CD8-positive, alpha-beta memory T cell (primary cell): ENCODE measurements around the gene TSPEAR. TPM values are rescaled to one million over a fixed set of nuclear protein-coding genes. Genes with fewer than 3 reads are reported as not detected.
"Not testable (repeated sequence)": the region's sequence is repeated elsewhere in the genome, so short reads cannot be mapped to it uniquely, and the experiment has no call there.

Experiments used
- CTCF ChIA-PET: fragments of 350-600 bp; sonication (Branson Sonifier 250); formaldehyde crosslinking; loops from one replicate; lab custom pipeline; 2021; ENCODE audit warnings: antibody characterized with exemption; lab: Charles Lee
- POLR2A ChIA-PET: fragments of 350-600 bp; sonication (Branson Sonifier 250); formaldehyde crosslinking; loops from one replicate; lab custom pipeline; 2021; ENCODE audit warnings: antibody characterized with exemption; lab: Charles Lee
- DNase-seq, 5 donors: peaks; one replicate each; pipeline versions ENCODE4 v3.0.0 to v3.0.0-alpha.2; 2020 to 2022; ENCODE audit warnings: mixed read lengths in 1 of 5
- H3K27ac ChIP-seq: one replicate; pipeline ENCODE4 v1.7.0; 2013; ENCODE audit warnings: low read depth, mild to moderate bottlenecking, low read length, moderate library complexity
- H3K27me3 ChIP-seq: 2 replicates; pipeline ENCODE4 v1.7.0; 2013; ENCODE audit warnings: low read length, mild to moderate bottlenecking; ENCODE audit not compliant: insufficient read depth, poor library complexity, severe bottlenecking
- H3K36me3 ChIP-seq: 2 replicates; pipeline ENCODE4 v1.7.0; 2013; ENCODE audit warnings: mild to moderate bottlenecking, low read length, moderate library complexity; ENCODE audit not compliant: insufficient read depth
- H3K4me1 ChIP-seq: 2 replicates; pipeline ENCODE4 v1.7.0; 2013; ENCODE audit warnings: mild to moderate bottlenecking, low read length, moderate library complexity; ENCODE audit not compliant: insufficient read depth
- H3K4me3 ChIP-seq: 2 replicates; pipeline ENCODE4 v1.7.0; 2013; ENCODE audit warnings: mild to moderate bottlenecking, low read length
- H3K9me3 ChIP-seq: 2 replicates; pipeline ENCODE4 v1.7.0; 2013; ENCODE audit warnings: mild to moderate bottlenecking, low read length
- H3K27ac Mint-ChIP-seq, 8 donors: one replicate each; pipeline ENCODE4 v1.8.0; 2020 to 2021; ENCODE audit warnings: mixed read lengths in 8 of 8, mild to moderate bottlenecking in 6 of 8, inconsistent platforms in 3 of 8, moderate library complexity in 3 of 8
- H3K27me3 Mint-ChIP-seq, 2 donors: one replicate each; pipeline ENCODE4 v1.8.0; 2020 to 2021; ENCODE audit warnings: mixed read lengths in 2 of 2, mild to moderate bottlenecking in 1 of 2, moderate library complexity in 1 of 2
- H3K36me3 Mint-ChIP-seq, 3 donors: one replicate each; pipeline ENCODE4 v1.8.0; 2020 to 2021; ENCODE audit warnings: mixed read lengths in 3 of 3, inconsistent platforms in 1 of 3, mild to moderate bottlenecking in 1 of 3
- H3K4me1 Mint-ChIP-seq, 3 donors: one replicate each; pipeline ENCODE4 v1.8.0; 2020 to 2021; ENCODE audit warnings: mixed read lengths in 3 of 3, inconsistent platforms in 1 of 3, mild to moderate bottlenecking in 1 of 3
- H3K4me3 Mint-ChIP-seq, 7 donors: one replicate each; pipeline ENCODE4 v1.8.0; 2020 to 2021; ENCODE audit warnings: mixed read lengths in 7 of 7, mild to moderate bottlenecking in 6 of 7, moderate library complexity in 4 of 7, inconsistent platforms in 2 of 7
- H3K9me3 Mint-ChIP-seq, 5 donors: one replicate each; pipeline ENCODE4 v1.8.0; 2020 to 2022; ENCODE audit warnings: mixed read lengths in 5 of 5, mild to moderate bottlenecking in 3 of 5, moderate library complexity in 2 of 5, inconsistent platforms in 1 of 5
- polyA plus RNA-seq: library from polyadenylated mRNA; unstranded; fragments of 300-500 nt; fragmentation: Illumina TruSeq; gene quantifications from one replicate; pipeline ENCODE4 v1.2.3, GENCODE V29; 2021
- total RNA-seq, 2 experiments: library from RNA; stranded (reverse); gene quantifications; one replicate each; pipeline ENCODE4 v1.2.3, GENCODE V29; 2021

TSPEAR gene
- total and polyA plus RNA-seq, 3 experiments from 2014 or later = 0.05 TPM; not detected in 2

DNA sequence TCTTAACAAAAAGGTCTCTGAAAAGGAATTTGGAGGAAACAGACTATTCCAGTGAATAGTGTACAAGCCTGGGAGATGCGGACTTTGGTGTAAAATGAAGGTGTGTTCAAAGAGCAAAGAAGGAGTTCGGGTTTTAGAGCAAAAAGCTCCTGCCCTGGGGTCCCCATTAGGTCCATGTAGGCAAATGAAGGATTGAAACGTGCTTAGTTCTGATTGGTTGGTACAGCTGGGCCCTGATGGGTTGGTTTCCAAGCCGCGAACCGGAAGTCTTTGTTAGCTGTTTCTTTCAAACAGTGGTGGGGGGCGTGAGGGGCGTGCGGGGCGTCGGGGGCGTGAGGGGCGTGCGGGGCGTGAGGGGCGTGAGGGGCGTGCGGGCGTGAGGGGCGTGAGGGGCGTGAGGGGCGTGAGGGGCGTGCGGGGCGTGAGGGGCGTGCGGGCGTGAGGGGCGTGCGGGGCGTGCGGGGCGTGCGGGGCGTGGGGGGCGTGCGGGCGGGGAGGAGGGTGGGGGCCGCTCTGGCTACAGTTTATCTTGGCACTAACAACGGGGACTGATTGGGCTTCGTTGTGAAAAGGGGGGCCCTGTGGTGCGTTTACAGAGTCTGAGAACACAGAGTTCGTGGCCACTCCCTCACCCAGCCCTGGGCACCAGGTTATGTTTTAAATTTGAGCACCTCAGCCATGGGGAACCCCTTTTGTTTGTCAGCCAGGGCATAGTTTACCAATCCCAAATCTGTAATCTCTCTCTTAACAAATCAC is 226.7 kb downstream of the TSPEAR start:
- H3K9me3 ChIP-seq = no peaks in the 10 kb centered on the region
- peaks cover 12 to 23% of the 10 kb centered on the region in 2 donors for H3K27me3 Mint-ChIP-seq
- H3K4me3 Mint-ChIP-seq = peak overlapping the region in 4 of 7 donors; percentile 54 to 74 (median 72)
- ChIA-PET CTCF (no interaction called here), POLR2A (interaction anchor here (0.6 kb wide), 1 partner anchor 13 kb away, joined by 7 read pairs; no protein-coding TSS in a partner anchor)
- no peaks in the 10 kb centered on the region for H3K27me3 ChIP-seq
- H3K36me3 Mint-ChIP-seq = no peaks in the 10 kb centered on the region
- no peaks in the 10 kb centered on the region for H3K36me3 ChIP-seq
- H3K4me3 ChIP-seq = no peak overlapping the region
- DNase-seq = no peak
- peaks cover 9% of the 10 kb centered on the region for H3K4me1 ChIP-seq
- no peak overlapping the region for H3K27ac ChIP-seq
- no peak overlapping the region for H3K27ac Mint-ChIP-seq
- peaks cover 0 to 4% (median 0%) of the 10 kb centered on the region in 3 donors for H3K4me1 Mint-ChIP-seq
- no peaks in the 10 kb centered on the region for H3K9me3 Mint-ChIP-seq

DNA sequence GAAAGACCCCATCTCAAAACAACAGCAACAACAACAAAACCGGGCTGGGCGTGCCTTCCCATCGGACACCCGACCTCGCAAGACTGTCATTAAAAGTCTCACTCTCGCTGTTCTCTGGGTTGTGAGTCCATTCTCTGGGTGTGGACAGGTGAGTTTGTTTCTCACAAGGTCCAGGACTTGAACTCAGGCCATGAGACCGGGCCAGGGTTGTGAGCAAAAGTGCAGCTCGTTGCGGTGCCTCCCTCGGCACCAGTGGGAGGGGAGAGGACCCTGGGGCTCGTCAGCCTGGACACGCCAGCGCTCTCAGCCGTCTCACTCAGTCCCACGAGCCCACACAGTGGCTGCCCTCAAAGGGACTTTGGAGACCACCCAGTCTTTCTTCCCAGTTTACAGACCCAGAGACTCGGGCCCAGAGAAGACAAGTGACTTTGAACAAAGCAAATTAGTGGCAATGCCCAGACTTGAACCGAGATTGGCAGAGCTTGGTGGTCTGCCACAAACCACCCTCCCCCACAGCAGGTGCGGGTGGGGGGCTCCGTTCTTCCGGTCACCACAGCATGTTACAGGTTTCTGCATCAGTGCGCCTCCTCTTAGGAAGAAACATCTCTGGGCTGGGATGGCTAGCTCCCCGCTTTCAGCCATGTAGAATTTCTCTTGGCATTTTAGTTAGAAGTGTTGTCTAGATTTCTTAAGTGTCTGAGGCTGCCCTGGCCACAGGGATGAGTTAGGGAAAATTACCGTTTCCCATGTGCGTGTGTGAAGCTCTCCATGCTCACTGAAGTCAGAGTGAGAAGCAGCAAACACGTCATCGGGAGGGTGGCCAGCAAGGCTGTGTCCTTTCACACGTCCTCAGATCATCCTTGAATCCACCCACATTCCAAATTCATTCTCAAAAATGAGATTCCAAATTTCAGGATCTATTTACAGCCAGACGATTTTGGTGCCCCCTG is 227.8 kb downstream of the TSPEAR start:
- no peak for DNase-seq
- Histone ChIP-seq H3K9me3 (no peaks in the 10 kb centered on the region), H3K27me3 (no peaks in the 10 kb centered on the region), H3K4me3 (no peak overlapping the region), H3K36me3 (no peaks in the 10 kb centered on the region), H3K4me1 (peaks cover 9% of the 10 kb centered on the region), H3K27ac (no peak overlapping the region)
- ChIA-PET POLR2A (interaction anchor here (0.6 kb wide), 1 partner anchor 12 kb away, joined by 7 read pairs; no protein-coding TSS in a partner anchor), CTCF (no interaction called here)
- Mint-ChIP-seq H3K36me3 (no peaks in the 10 kb centered on the region), H3K4me3 (no peak overlapping the region), H3K27ac (peak overlapping the region in 1 of 8 donors; percentile 50), H3K4me1 (peaks cover 3 to 7% (median 7%) of the 10 kb centered on the region in 3 donors), H3K27me3 (peaks cover 9 to 23% of the 10 kb centered on the region in 2 donors), H3K9me3 (no peaks in the 10 kb centered on the region)

DNA sequence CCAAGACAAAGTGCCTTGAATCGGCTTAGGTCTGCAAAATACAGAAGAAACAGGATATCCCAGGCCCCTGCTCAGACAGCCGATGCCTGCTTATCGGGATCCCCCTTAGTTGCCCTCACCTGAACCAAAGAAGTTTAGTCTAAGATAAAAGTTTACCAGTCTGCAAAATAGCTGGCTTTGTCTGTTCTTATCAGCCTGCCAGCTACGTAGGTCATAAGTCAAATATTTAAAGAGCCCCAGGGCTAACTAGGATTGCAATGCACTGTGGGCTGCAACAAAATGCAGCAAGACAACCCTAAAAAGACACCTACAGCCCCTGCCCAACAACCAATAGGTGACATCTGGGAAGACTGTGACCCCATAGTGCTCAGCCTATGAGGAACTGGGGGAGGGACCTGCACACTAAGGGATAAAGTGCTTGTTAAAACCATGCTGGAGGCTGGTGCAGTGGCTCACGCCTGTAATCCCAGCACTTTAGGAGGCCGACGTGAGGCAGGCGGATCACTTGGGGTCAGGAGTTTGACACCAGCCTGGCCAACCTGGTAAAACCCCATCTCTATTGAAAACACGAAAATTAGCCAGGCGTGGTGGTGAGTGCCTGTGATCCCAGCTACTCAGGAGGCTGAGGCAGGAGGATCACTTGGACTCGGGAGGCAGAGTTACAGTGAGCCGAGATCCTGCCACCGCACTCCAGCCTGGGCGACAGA is 228.6 kb downstream of the TSPEAR start:
- CTCF ChIA-PET = no interaction called here
- H3K27ac ChIP-seq = no peak overlapping the region
- no peaks in the 10 kb centered on the region for H3K36me3 ChIP-seq
- H3K4me1 ChIP-seq = peaks cover 9% of the 10 kb centered on the region
- POLR2A ChIA-PET = no interaction called here
- DNase-seq = no peak
- no peak overlapping the region for H3K4me3 ChIP-seq
- no peaks in the 10 kb centered on the region for H3K9me3 ChIP-seq
- H3K27me3 Mint-ChIP-seq = peaks cover 7 to 23% of the 10 kb centered on the region in 2 donors
- no peaks in the 10 kb centered on the region for H3K27me3 ChIP-seq
- H3K9me3 Mint-ChIP-seq = no peaks in the 10 kb centered on the region
- no peak overlapping the region for H3K4me3 Mint-ChIP-seq
- peaks cover 3 to 7% (median 7%) of the 10 kb centered on the region in 3 donors for H3K4me1 Mint-ChIP-seq
- H3K27ac Mint-ChIP-seq = no peak overlapping the region
- H3K36me3 Mint-ChIP-seq = no peaks in the 10 kb centered on the region

DNA sequence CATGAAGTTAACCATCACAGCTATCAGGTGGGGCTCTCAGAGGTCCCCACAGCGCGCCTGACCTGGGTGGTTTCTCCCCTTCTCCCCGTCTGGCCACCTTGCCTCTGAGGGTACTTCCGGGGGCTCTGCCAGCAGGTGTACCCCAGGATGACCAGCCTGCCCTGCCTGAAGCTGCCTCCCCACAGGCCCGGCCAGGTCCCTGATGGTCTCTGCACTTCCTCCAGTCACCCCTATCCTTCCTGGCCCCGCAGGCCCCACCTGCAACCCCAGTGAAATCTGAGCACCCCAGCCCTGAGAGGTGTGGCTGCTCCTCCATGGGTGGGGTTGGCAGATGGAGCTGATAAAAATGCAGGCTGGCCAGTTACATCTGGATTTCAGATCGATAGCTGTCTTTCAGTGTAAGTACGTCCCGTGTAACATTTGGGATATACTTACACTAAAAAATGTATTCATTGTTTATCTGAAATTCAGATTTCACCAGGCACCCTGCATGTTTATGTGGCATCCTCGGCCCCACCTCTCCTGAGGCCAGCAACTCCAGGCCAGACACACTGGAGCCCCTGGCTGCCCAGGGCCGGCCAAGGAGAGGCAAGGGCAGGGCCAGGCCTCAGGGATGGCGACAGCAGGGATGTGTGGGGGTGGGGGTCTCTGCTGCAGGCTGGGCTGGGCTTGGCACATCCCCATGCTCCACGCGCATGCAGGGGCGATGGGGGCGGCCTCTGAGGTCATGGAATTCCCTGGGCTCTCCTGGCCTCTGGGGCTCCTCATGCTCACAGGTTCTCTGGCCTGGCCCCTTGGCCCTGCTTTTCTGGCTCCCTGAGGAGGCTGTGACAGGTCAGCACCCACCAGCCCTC is 230.9 kb downstream of the TSPEAR start:
- Histone ChIP-seq H3K27me3 (no peaks in the 10 kb centered on the region), H3K27ac (no peak overlapping the region), H3K4me3 (no peak overlapping the region), H3K4me1 (no peaks in the 10 kb centered on the region), H3K9me3 (no peaks in the 10 kb centered on the region), H3K36me3 (no peaks in the 10 kb centered on the region)
- no peak overlapping the region for H3K27ac Mint-ChIP-seq
- peaks cover 1 to 20% of the 10 kb centered on the region in 2 donors for H3K27me3 Mint-ChIP-seq
- no peak overlapping the region for H3K4me3 Mint-ChIP-seq
- ChIA-PET POLR2A (interaction anchor here (0.6 kb wide), 1 partner anchor 177 kb away, joined by 3 read pairs; the partner anchor contains the start of gene KRTAP12-3), CTCF (no interaction called here)
- no peaks in the 10 kb centered on the region for H3K9me3 Mint-ChIP-seq
- DNase-seq = no peak
- no peaks in the 10 kb centered on the region for H3K36me3 Mint-ChIP-seq
- H3K4me1 Mint-ChIP-seq = peaks cover 3 to 7% (median 7%) of the 10 kb centered on the region in 3 donors

DNA sequence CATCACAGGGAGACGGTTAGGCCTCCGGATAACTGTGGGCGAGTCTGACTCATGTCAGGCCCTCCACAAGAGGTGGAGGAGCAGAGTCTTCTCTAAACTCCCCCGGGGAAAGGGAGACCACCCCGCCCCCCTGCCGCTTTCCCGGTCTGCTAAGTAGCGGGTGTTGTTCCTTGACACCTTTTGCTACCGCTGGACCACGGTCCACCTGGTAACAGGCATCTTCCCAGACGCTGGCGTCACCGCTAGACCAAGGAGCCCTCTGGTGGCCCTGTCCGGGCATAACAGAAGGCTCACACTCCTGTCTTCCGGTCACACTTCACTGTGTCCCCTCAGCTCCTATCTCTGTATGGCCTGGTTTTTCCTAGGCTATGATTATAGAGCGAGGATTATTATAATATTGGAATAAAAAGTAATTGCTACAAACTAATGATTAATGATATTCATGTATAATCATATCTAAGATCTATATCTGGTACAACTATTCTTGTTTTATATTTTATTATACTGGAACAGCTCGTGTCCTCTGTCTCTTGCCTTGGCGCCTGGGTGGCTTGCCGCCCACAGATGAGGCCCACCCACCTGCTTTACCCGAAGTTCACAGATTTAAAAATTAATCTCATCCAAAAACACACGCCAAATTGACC is 231.7 kb downstream of the TSPEAR start:
- peak overlapping the region in 1 of 7 donors; percentile 28 for H3K4me3 Mint-ChIP-seq
- H3K9me3 ChIP-seq, CTCF ChIA-PET, H3K27me3 ChIP-seq, H3K4me3 ChIP-seq, H3K9me3 Mint-ChIP-seq, H3K36me3 ChIP-seq, H3K4me1 Mint-ChIP-seq, H3K4me1 ChIP-seq, H3K36me3 Mint-ChIP-seq, POLR2A ChIA-PET, H3K27ac ChIP-seq: not testable (repeated sequence)
- DNase-seq = peak in 3 of 5 donors; percentile 21 to 38 (median 32)
- peaks cover 1 to 14% of the 10 kb centered on the region in 2 donors for H3K27me3 Mint-ChIP-seq
- peak overlapping the region in 1 of 8 donors; percentile 65 for H3K27ac Mint-ChIP-seq

DNA sequence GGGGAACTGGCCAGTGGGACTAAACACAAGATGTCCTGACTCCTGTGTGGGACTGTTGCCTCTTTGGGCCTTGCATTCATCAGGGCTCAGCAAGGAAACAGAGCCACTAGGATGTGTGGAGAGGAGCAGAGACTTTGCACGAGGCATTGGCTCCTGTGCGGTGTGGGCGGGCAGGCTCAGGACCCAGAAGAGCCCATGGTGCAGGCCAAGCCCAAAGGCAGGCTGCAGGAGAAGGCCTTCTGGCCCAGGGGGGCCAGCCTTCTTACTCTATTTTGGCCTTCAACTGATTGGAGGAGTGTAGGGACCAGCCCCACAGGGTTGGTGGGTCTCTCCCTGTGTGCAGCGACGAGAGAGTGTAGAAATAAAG is 232.6 kb downstream of the TSPEAR start:
- peak overlapping the region in 1 of 8 donors; percentile 77 for H3K27ac Mint-ChIP-seq
- Histone ChIP-seq H3K36me3 (no peaks in the 10 kb centered on the region), H3K27ac (no peak overlapping the region), H3K27me3 (no peaks in the 10 kb centered on the region), H3K9me3 (no peaks in the 10 kb centered on the region), H3K4me1 (no peaks in the 10 kb centered on the region), H3K4me3 (no peak overlapping the region)
- H3K9me3 Mint-ChIP-seq = no peaks in the 10 kb centered on the region
- no peaks in the 10 kb centered on the region for H3K36me3 Mint-ChIP-seq
- CTCF ChIA-PET = no interaction called here
- peaks cover 1 to 7% of the 10 kb centered on the region in 2 donors for H3K27me3 Mint-ChIP-seq
- no peak for DNase-seq
- H3K4me1 Mint-ChIP-seq = peaks cover 3 to 7% (median 3%) of the 10 kb centered on the region in 3 donors
- POLR2A ChIA-PET = no interaction called here
- H3K4me3 Mint-ChIP-seq = no peak overlapping the region
